Measurements from ENCODE around the gene INSYN1.

INSYN1 gene

GRCh38 chr15:73753250-73754130 is at the start of gene INSYN1:
INSYN1 (minus strand) TSS chr15:73753351; CDS start chr15:73751130, 2,221 bp downstream.
- TF ChIP-seq CTCF (IDR thresholded peaks at IDR 0.05; ENCODE audit: borderline replicate concordance, control extremely low read depth, extremely low read depth, insufficient read depth, missing control alignments): no peak
- in situ Hi-C loops (cut with MboI; ENCODE audit: low sequenced_read_pairs, unreplicated experiment): no loop called here
- DNase-seq (ENCODE audit: low spot score): no peak

DNA sequence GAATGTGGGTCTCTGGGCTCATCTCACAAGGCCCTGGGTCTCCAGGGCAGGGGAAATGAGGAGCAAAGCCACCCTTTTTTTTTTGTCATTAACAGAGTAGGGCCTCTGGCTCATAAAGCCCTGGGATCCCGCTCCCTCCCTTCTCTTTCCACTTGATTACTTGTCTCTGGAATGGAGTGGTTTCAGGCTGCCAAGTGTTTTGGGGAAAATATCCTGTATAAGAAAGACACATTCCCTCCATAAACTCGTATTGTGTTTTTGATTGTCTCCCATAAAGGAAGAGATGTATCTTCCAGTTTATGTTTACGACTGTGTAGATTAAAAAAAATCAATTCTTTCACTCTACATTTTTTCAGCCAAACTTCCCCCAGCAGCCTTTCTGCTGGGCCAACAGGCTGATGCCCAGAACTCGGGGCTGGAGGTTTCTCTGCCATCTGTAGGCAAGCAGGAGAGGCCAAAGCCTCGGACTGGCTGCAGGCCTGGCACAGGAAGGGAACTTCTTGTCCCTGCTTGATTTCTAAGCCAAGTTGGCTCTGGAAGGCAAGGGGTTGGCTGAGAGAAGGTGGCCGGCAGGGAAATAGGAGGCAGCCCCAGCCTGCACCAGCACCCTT is 49.4 kb upstream of the INSYN1 start:
- in situ Hi-C loops (cut with MboI; ENCODE audit: low sequenced_read_pairs, unreplicated experiment): no loop called here
- no peak for DNase-seq (ENCODE audit: low spot score)
- TF ChIP-seq CTCF (IDR thresholded peaks at IDR 0.05; ENCODE audit: borderline replicate concordance, control extremely low read depth, extremely low read depth, insufficient read depth, missing control alignments): no peak

- TF ChIP-seq CTCF (IDR thresholded peaks at IDR 0.05; ENCODE audit: borderline replicate concordance, control extremely low read depth, extremely low read depth, insufficient read depth, missing control alignments): no peak
- DNase-seq (ENCODE audit: low spot score): no peak
Observed at GRCh38 chr15:73800662-73801345, 47.7 kb upstream of the INSYN1 start.

DNA sequence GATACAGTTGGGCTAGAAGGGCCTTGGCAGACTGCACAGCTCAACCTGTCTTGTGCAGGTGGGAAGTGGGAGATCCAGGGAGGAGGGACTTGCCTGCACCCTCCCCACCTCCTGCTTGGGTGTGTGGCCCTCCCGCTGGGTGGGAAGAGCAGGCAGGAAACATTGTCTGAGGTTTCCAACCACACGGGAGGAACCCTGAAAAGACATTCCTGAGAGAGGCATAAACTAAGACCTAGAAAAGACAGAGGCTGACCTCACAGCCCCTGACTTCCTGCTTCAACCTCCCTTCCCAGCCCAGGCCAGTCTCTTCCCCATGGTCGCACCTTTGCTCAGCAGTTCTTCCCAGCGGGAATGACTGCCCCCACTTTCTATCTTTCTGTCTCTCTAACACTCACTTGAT is 46.3 kb upstream of the INSYN1 start:
- no peak for DNase-seq (ENCODE audit: low spot score)
- TF ChIP-seq CTCF (IDR thresholded peaks at IDR 0.05; ENCODE audit: borderline replicate concordance, control extremely low read depth, extremely low read depth, insufficient read depth, missing control alignments): no peak
- in situ Hi-C loops (cut with MboI; ENCODE audit: low sequenced_read_pairs, unreplicated experiment): no loop called here

More at GRCh38 chr15:73800662-73801345, 47.7 kb upstream of the INSYN1 start:
- in situ Hi-C loops (cut with MboI; ENCODE audit: low sequenced_read_pairs, unreplicated experiment): no loop called here

DNA sequence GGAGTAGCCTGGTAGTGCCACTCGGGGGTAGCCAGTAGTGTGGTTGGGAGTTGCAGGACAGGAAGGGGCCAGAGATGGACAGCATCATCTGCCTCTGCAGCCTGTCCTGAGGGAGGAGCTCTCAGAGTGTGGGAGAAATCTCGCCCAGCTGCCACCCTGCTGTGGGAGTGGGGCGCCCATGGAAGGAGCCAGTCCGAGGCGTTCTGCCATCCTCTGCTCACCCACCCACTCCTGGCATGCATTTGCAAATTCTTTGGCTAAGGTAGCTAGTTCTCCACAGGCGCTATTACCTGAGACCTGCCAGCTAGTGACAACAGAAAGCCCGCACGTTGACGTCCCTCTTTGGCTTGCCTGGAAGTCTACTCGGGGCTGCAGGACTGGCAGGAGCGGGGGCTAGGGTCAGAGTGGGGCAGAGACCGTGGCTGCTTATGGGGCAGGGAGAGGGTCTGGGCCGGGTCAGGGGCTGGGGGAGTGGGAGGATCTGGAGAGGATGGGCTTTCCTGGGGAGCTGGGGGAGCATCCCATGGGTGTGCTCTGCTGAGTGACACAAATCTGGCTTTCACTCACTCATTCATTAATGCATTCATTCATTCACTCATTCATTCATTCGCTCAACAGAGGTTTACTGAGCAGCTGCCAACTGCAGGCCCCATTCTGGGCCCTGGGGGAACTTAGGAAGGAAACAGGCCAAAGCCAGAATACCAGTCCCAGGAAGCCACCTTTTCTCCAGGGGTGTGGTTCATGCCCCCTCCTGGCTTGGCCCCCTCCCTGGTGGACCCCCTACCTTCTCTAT is 44.4 kb upstream of the INSYN1 start:
- TF ChIP-seq CTCF (IDR thresholded peaks at IDR 0.05; ENCODE audit: borderline replicate concordance, control extremely low read depth, extremely low read depth, insufficient read depth, missing control alignments): no peak
- in situ Hi-C loops (cut with MboI; ENCODE audit: low sequenced_read_pairs, unreplicated experiment): no loop called here
- no peak for DNase-seq (ENCODE audit: low spot score)

DNA sequence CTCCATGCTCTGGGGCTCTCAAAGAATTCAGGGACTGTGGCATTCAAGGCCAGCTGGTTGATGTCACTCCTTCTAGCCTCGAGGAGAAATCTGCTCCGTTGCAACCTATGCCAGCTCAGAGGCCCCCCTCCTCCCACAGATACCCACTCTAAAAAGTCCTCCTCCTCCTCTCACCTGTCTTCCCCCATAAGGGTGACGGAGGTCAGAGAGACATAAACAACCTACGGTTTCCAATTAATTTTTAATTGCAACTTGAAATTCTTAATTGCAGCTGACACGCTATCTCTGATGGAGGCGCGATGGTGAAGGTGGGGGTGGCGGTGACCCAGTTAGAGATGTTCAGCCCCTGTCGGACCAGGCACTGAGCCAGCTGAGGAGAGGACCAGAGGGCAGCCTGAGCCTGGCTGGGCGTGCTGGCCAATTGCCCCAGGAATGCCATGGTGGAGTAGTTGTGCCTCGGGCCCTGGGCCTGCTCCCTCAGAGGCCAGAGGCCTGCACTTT is 43.2 kb upstream of the INSYN1 start:
- TF ChIP-seq CTCF (IDR thresholded peaks at IDR 0.05; ENCODE audit: borderline replicate concordance, control extremely low read depth, extremely low read depth, insufficient read depth, missing control alignments): no peak
- in situ Hi-C loops (cut with MboI; ENCODE audit: low sequenced_read_pairs, unreplicated experiment): no loop called here
- no peak for DNase-seq (ENCODE audit: low spot score)

Data from GM13976 (cell line).